Neural cell (in vitro differentiated cells): ENCODE results near the gene GNB1. TPM values are rescaled to one million over a fixed set of nuclear protein-coding genes. Genes with fewer than 3 reads are reported as not detected.

Source experiments
- H2AFZ ChIP-seq: fragments of 200-600, 300-800 bp; sonication (generic), shearing (Covaris generic); 2 replicates; pipeline ENCODE4 v1.6.0; 2014; ENCODE audit warnings: low read depth, mild to moderate bottlenecking, antibody characterized with exemption, low read length, moderate library complexity
- H3F3A ChIP-seq: fragments of 200-600 bp; shearing (Covaris generic); 2 replicates; pipeline ENCODE4 v1.6.1; 2016; ENCODE audit warnings: mild to moderate bottlenecking, moderate library complexity, mixed read lengths, antibody characterized with exemption, low read length; ENCODE audit not compliant: insufficient read depth, poor library complexity, severe bottlenecking
- H3K27ac ChIP-seq: fragments of 200-600, 300-800 bp; sonication (generic), shearing (Covaris generic); 2 replicates; pipeline ENCODE4 v1.5.1; 2014; ENCODE audit warnings: mild to moderate bottlenecking, low read length, moderate library complexity
- H3K27me3 ChIP-seq: fragments of 300-800, 200-600 bp; sonication (generic), shearing (Covaris generic); 2 replicates; pipeline ENCODE4 v1.6.0; 2014; ENCODE audit warnings: mild to moderate bottlenecking, low read depth, low read length, moderate library complexity; ENCODE audit not compliant: insufficient read depth
- H3K36me3 ChIP-seq: fragments of 300-800, 200-600 bp; sonication (generic), shearing (Covaris generic); 2 replicates; pipeline ENCODE4 v1.5.1; 2014; ENCODE audit warnings: mild to moderate bottlenecking, antibody characterized with exemption, low read length, moderate library complexity; ENCODE audit not compliant: insufficient read depth
- H3K4me2 ChIP-seq: fragments of 300-800, 200-600 bp; sonication (generic), shearing (Covaris generic); 2 replicates; pipeline ENCODE4 v1.6.0; 2014; ENCODE audit warnings: mild to moderate bottlenecking, low read length
- H3K4me3 ChIP-seq: fragments of 300-800, 200-600 bp; sonication (generic), shearing (Covaris generic); 2 replicates; pipeline ENCODE4 v1.5.1; 2014; ENCODE audit warnings: mild to moderate bottlenecking, low read length, moderate library complexity
- H3K79me2 ChIP-seq: fragments of 200-600 bp; shearing (Covaris generic); replicated peaks from 2 replicates; pipeline ENCODE4 v1.6.0; 2014; ENCODE audit warnings: mild to moderate bottlenecking, low read length, moderate library complexity; ENCODE audit not compliant: insufficient read depth
- H3K9ac ChIP-seq: fragments of 300-800, 200-600 bp; sonication (generic), shearing (Covaris generic); 2 replicates; pipeline ENCODE4 v1.6.1; 2016; ENCODE audit warnings: mild to moderate bottlenecking, low read length, mixed read lengths
- H3K9me2 ChIP-seq: fragments of 200-600 bp; shearing (Covaris generic); 2 replicates; pipeline ENCODE4 v1.6.1; 2016; ENCODE audit warnings: mild to moderate bottlenecking, low read length, mixed read lengths; ENCODE audit not compliant: insufficient read depth
- H3K9me3 ChIP-seq: fragments of 200-600, 300-800 bp; sonication (generic), shearing (Covaris generic); 2 replicates; pipeline ENCODE4 v1.6.1; 2016; ENCODE audit warnings: mild to moderate bottlenecking, mixed run types, low read length, moderate library complexity, mixed read lengths
- H4K20me1 ChIP-seq: fragments of 200-600 bp; shearing (Covaris generic); 2 replicates; pipeline ENCODE4 v1.6.1; 2016; ENCODE audit warnings: mild to moderate bottlenecking, mixed run types; ENCODE audit not compliant: insufficient read depth
- EP300 ChIP-seq: fragments of 450-650 bp; conservative IDR thresholded peaks from 2 replicates; pipeline ENCODE4 v1.6.1; 2014; ENCODE audit warnings: antibody characterized with exemption, mild to moderate bottlenecking, moderate library complexity; ENCODE audit not compliant: poor library complexity, severe bottlenecking
- EZH2 ChIP-seq: fragments of 200-600, 300-800 bp; shearing (Covaris generic), sonication (generic); IDR thresholded peaks from 2 replicates; pipeline ENCODE4 v1.6.1; 2014; ENCODE audit warnings: antibody characterized with exemption, low read length, borderline replicate concordance, mild to moderate bottlenecking; ENCODE audit not compliant: insufficient read depth, poor library complexity, severe bottlenecking
- MXI1 ChIP-seq: fragments of 450-650 bp; conservative IDR thresholded peaks from 2 replicates; pipeline ENCODE4 v1.6.1; 2014; ENCODE audit warnings: antibody characterized with exemption, mild to moderate bottlenecking; ENCODE audit not compliant: poor library complexity, severe bottlenecking
- POLR2AphosphoS5 ChIP-seq: IDR thresholded peaks from 2 replicates; pipeline ENCODE4 v1.6.1; 2012
- RAD21 ChIP-seq: fragments of 450-650 bp; conservative IDR thresholded peaks from 2 replicates; pipeline ENCODE4 v1.6.1; 2014; ENCODE audit warnings: antibody characterized with exemption, mild to moderate bottlenecking, moderate library complexity
- SMC3 ChIP-seq: fragments of 450-650 bp; conservative IDR thresholded peaks from 2 replicates; pipeline ENCODE4 v1.6.1; 2014; ENCODE audit warnings: antibody characterized with exemption, mild to moderate bottlenecking, moderate library complexity; ENCODE audit not compliant: poor library complexity
- TAF1 ChIP-seq: IDR thresholded peaks from 2 replicates; pipeline ENCODE4 v1.6.1; 2012; ENCODE audit warnings: low read depth
- polyA plus RNA-seq: library from polyadenylated mRNA; depleted of rRNA; stranded (reverse); fragments of >200 nt; gene quantifications from 2 replicates; pipeline ENCODE4 v1.2.3, GENCODE V29; 2014
- TF ChIP-seq, protein P1 (sequence below): fragments of 450-650 bp; IDR thresholded peaks from 2 replicates; pipeline ENCODE4 v1.5.1; 2014; ENCODE audit warnings: antibody characterized with exemption, mild to moderate bottlenecking, moderate library complexity; ENCODE audit not compliant: poor library complexity, severe bottlenecking

The GNB1 gene
- polyA plus RNA-seq, 1 donor from 2014 or later: 325 TPM

DNA sequence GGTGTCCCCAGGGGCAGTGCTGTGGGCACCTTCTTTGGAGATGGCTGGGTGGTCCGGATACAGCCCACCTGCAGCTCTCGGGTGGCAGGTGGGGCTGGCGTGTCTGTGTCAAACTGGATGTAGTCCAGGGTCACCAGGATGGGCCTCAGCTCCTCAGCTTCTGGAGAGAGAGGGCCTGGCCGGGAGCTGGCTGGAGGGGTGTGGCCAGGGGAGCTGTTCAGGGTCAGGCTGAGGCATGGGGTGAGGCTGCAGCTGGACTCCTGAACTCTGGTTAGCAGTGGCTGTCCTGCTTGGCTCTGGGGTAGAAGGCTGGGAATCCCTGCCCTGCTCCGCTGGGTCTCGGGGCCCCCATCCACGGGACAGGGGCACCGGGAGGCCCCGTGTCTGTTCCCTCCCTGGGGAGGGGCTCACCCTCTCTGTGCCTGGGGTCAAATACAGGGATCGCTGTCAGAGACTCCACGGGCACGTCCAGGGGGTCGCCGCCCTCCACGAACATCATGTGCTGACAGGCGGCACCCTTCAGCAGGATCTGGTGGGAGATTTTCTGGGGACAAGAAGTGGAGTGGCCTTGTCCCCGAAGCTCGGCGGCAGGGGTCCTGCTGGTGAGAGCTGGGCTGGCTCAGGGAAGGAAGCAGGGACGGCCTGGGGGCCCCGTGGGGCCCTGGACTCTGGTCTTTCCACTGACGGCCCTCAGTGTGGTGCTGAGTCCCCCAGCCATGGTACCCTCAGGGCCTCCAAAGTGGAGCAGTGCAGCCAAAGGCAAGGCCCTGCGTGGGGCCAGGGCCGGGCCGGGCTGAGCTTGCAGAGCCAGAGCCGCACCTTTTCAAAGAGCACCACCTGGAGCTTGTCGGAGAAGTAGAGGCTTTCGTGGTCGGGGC, 32.3 kb upstream of the GNB1 start:
- no peak for TF ChIP-seq MXI1
- TF ChIP-seq TAF1: no peak
- TF ChIP-seq, protein P1, sequence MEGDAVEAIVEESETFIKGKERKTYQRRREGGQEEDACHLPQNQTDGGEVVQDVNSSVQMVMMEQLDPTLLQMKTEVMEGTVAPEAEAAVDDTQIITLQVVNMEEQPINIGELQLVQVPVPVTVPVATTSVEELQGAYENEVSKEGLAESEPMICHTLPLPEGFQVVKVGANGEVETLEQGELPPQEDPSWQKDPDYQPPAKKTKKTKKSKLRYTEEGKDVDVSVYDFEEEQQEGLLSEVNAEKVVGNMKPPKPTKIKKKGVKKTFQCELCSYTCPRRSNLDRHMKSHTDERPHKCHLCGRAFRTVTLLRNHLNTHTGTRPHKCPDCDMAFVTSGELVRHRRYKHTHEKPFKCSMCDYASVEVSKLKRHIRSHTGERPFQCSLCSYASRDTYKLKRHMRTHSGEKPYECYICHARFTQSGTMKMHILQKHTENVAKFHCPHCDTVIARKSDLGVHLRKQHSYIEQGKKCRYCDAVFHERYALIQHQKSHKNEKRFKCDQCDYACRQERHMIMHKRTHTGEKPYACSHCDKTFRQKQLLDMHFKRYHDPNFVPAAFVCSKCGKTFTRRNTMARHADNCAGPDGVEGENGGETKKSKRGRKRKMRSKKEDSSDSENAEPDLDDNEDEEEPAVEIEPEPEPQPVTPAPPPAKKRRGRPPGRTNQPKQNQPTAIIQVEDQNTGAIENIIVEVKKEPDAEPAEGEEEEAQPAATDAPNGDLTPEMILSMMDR: no peak
- TF ChIP-seq POLR2AphosphoS5: no peak
- no peak for TF ChIP-seq RAD21
- H3K9ac ChIP-seq: no peak overlapping the region
- no peak overlapping the region for H3K4me2 ChIP-seq
- no peak overlapping the region for H2AFZ ChIP-seq
- no peaks in the 10 kb centered on the region for H4K20me1 ChIP-seq
- H3F3A ChIP-seq: no peaks in the 10 kb centered on the region
- H3K9me2 ChIP-seq: no peaks in the 10 kb centered on the region
- H3K27ac ChIP-seq: no peak overlapping the region
- H3K4me3 ChIP-seq: no peak overlapping the region
- H3K9me3 ChIP-seq: no peaks in the 10 kb centered on the region
- no peaks in the 10 kb centered on the region for H3K79me2 ChIP-seq
- H3K27me3 ChIP-seq: peaks cover 8% of the 10 kb centered on the region
- H3K36me3 ChIP-seq: no peaks in the 10 kb centered on the region

DNA sequence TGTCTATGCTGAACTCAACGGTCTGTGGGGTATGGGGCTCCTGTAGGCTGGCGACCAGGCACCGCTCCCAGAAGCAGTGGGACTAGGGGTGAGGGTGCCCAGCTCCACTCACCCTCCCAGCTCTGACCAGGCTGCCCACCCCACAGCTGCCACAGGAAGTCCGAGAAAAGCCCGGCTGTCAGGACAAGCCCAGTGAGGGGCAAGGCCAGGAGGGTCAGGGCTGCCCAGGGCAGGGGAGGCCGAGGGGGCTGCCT, 31.7 kb upstream of the GNB1 start:
- TF ChIP-seq TAF1 (no peak), EZH2 (no peak), SMC3 (no peak), MXI1 (no peak)
- TF ChIP-seq, protein P1: no peak
- Histone ChIP-seq H4K20me1 (no peaks in the 10 kb centered on the region), H2AFZ (no peak overlapping the region), H3K4me2 (no peak overlapping the region), H3K9me2 (no peaks in the 10 kb centered on the region), H3F3A (no peaks in the 10 kb centered on the region), H3K27ac (no peak overlapping the region), H3K4me3 (no peak overlapping the region), H3K27me3 (peaks cover 11% of the 10 kb centered on the region), H3K9ac (no peak overlapping the region), H3K9me3 (no peaks in the 10 kb centered on the region), H3K79me2 (no peaks in the 10 kb centered on the region), H3K36me3 (no peaks in the 10 kb centered on the region)

DNA sequence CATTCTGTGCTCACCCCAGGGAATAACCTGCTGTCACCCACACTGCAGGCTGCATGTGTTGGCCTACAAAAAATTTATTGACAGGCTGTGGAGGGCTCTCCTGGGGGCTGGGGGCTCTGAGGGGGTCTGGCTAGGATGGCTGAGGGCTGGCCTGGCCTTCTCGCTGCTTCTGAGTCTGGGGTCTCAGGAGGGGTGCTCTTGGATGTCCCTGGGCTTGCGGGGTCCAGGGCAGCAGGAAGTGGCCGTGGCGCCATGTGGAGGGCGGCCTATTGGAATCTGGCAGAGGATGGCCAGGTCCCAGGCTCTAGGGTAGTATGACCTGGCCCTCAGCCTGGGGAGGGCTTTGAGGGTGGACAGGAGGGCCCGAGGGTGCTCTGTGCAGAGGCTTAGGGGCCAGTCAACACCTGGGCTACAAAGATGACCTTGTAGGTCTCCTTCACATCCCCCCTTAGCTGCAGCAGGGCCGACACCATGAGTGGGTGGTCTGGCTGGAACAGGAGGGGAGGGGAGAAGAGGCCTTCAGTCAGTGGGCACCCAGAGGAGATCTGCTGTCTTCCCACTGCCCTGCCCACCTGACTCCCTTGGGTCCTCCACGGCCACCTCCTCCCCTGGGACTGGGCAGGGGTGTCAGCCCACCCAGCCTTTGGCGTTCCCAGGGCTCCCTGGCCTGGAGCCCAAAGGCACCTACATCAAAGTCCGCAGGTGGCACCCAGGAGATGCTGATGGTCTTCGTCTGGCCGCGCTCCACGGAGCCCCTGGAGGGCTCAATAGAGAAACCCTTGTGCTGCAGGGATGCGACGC, 31.2 kb upstream of the GNB1 start:
- Histone ChIP-seq H3K4me3 (no peak overlapping the region), H3F3A (no peaks in the 10 kb centered on the region), H3K27ac (no peak overlapping the region), H3K79me2 (no peaks in the 10 kb centered on the region), H3K4me2 (no peak overlapping the region), H2AFZ (no peak overlapping the region), H3K9me3 (no peaks in the 10 kb centered on the region), H3K27me3 (peaks cover 11% of the 10 kb centered on the region), H3K9ac (no peak overlapping the region), H3K36me3 (no peaks in the 10 kb centered on the region), H3K9me2 (no peaks in the 10 kb centered on the region), H4K20me1 (no peaks in the 10 kb centered on the region)
- TF ChIP-seq SMC3 (no peak), MXI1 (no peak), TAF1 (no peak), EP300 (no peak)
- TF ChIP-seq, protein P1: no peak
